ENCODE results near the gene PHPT1. TPM values are rescaled to one million over a fixed set of nuclear protein-coding genes. Genes with fewer than 3 reads are reported as not detected.
"Not testable (repeated sequence)": the region's sequence is repeated elsewhere in the genome, so short reads cannot be mapped to it uniquely, and the experiment has no call there.

Gene PHPT1
- total and polyA plus RNA-seq, 2 experiments from 2014 or later: 101 to 390 TPM

DNA sequence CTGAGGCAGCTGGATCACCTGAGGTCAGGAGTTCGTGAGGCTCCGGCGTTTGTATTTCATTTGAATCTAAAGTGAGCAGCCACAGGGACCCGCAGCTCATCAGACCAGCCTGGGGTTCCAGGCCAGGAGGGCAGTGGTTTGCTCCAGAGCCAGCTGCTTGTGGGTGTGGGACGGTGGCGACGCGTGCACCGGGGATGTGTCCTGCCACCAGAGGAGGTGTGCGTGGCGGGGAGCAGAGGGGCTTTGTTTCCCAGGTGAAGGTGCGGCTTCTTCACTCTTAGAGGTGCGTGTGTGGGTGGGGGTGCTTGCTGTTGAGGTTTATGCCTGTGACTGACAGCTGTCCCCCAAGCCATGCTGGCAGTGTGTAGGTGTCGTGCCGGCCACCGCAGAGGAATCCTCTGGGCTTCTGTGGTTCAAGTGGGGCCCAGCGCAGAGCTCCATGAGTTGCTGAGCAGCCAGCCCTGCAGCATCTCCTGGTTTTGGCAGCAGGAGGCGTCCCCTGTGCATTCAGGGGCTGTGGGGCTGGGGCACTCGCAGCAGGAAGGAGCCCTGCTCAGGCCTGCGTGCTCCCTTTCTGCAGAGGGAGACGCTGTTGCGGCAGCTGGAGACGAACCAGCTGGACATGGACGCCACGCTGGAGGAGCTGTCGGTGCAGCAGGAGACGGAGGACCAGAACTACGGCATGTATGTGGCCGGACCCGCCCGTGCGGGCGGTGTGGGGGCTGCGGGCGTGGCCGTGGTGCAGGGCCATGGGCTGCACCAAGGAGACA, 13.9 kb upstream of the PHPT1 start:
- WGBS (ENCODE audit: low lambda C conversion rate, missing lambda C conversion rate): 93% methylated on average over 36 of the region's 36 CpGs
- TF ChIP-seq, protein P1, sequence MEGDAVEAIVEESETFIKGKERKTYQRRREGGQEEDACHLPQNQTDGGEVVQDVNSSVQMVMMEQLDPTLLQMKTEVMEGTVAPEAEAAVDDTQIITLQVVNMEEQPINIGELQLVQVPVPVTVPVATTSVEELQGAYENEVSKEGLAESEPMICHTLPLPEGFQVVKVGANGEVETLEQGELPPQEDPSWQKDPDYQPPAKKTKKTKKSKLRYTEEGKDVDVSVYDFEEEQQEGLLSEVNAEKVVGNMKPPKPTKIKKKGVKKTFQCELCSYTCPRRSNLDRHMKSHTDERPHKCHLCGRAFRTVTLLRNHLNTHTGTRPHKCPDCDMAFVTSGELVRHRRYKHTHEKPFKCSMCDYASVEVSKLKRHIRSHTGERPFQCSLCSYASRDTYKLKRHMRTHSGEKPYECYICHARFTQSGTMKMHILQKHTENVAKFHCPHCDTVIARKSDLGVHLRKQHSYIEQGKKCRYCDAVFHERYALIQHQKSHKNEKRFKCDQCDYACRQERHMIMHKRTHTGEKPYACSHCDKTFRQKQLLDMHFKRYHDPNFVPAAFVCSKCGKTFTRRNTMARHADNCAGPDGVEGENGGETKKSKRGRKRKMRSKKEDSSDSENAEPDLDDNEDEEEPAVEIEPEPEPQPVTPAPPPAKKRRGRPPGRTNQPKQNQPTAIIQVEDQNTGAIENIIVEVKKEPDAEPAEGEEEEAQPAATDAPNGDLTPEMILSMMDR (IDR thresholded peaks at IDR 0.05; ENCODE audit: poor library complexity): no peak
- TF ChIP-seq EZH2phosphoT487 (IDR thresholded peaks at IDR 0.05; ENCODE audit: low read depth, severe bottlenecking, unreplicated experiment) (no peak), EZH2 (IDR thresholded peaks at IDR 0.05; ENCODE audit: borderline replicate concordance) (no peak)

DNA sequence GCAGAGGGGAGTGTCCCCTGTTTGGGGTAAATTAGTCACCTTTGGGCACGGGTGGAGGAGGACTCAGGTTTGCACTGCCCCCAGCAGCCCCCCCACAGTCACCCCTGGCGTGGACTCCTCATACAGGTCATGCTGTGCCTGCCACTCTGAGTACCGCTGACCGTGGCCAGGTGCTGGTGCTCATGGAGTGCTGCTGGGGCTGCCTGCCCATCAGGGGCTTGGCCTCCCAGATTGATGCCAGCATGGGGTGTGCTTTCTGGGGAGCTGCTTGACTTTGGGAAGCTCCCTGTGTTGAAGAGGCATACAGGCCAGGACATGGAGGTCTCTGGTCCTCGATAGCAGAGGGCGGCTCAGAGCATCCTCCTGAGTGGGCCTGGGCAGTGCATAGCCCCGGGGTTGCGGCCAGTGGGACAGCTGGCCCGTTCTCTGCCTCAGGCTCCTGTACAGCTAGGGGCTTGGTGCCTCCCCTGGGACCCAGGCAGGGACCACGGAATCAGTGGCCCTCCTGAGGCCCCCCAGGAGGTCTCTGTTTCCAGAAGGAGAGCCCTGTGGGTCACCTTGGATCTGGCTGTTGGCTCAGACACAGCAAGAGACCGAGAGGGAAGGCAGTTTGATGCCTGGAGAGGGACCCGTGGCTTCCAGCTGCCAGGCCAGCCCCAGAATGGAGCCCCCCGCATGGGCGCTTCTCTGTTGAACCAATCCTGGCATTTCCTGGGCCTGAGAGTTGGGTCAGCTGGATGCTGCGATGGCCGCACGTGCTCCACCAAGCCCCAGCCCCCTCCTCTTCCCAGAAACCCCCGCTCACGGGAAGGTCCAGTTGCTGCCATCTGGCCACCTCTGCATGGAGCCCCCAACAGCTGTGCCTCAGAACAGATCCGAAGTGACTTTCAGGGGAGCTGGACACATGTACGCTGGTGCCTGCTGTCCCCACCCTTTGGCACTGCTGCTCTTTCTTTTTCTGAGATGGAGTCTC, 13.0 kb upstream of the PHPT1 start:
- Histone ChIP-seq H3K4me2 (no peak overlapping the region), H2AFZ (no peak overlapping the region), H3K9me3 (ENCODE audit: low read depth) (no peaks in the 10 kb centered on the region), H3K36me3 (replicated peaks; ENCODE audit: insufficient read depth, low read depth) (no peaks in the 10 kb centered on the region), H3K79me2 (no peaks in the 10 kb centered on the region), H3K9me2 (replicated peaks; ENCODE audit: insufficient read depth) (no peaks in the 10 kb centered on the region), H3K27ac (no peak overlapping the region), H4K20me1 (ENCODE audit: insufficient read depth, poor library complexity, severe bottlenecking) (peaks cover 5% of the 10 kb centered on the region), H3K4me1 (ENCODE audit: insufficient read depth) (peaks cover 16% of the 10 kb centered on the region), H3K27me3 (no peaks in the 10 kb centered on the region), H3K4me3 (no peak overlapping the region)
- no peak for TF ChIP-seq EZH2 (IDR thresholded peaks at IDR 0.05; ENCODE audit: borderline replicate concordance)
- TF ChIP-seq, protein P1 (IDR thresholded peaks at IDR 0.05; ENCODE audit: poor library complexity): no peak
- WGBS (ENCODE audit: low lambda C conversion rate, missing lambda C conversion rate): 97% methylated on average over 20 of the region's 21 CpGs
- DNase-seq (ENCODE audit: low spot score): no peak

More for the DNA sequence above, 13.9 kb upstream of the PHPT1 start:
- Histone ChIP-seq H3K9me2 (replicated peaks; ENCODE audit: insufficient read depth) (no peaks in the 10 kb centered on the region), H2AFZ (no peak overlapping the region), H3K27ac (no peak overlapping the region), H3K36me3 (replicated peaks; ENCODE audit: insufficient read depth, low read depth) (no peaks in the 10 kb centered on the region), H3K4me2 (no peak overlapping the region), H3K9me3 (ENCODE audit: low read depth) (no peaks in the 10 kb centered on the region), H3K4me1 (ENCODE audit: insufficient read depth) (peaks cover 7% of the 10 kb centered on the region), H3K27me3 (no peaks in the 10 kb centered on the region), H4K20me1 (ENCODE audit: insufficient read depth, poor library complexity, severe bottlenecking) (peaks cover 5% of the 10 kb centered on the region), H3K79me2 (no peaks in the 10 kb centered on the region), H3K4me3 (no peak overlapping the region)
- DNase-seq (ENCODE audit: low spot score): no peak

DNA sequence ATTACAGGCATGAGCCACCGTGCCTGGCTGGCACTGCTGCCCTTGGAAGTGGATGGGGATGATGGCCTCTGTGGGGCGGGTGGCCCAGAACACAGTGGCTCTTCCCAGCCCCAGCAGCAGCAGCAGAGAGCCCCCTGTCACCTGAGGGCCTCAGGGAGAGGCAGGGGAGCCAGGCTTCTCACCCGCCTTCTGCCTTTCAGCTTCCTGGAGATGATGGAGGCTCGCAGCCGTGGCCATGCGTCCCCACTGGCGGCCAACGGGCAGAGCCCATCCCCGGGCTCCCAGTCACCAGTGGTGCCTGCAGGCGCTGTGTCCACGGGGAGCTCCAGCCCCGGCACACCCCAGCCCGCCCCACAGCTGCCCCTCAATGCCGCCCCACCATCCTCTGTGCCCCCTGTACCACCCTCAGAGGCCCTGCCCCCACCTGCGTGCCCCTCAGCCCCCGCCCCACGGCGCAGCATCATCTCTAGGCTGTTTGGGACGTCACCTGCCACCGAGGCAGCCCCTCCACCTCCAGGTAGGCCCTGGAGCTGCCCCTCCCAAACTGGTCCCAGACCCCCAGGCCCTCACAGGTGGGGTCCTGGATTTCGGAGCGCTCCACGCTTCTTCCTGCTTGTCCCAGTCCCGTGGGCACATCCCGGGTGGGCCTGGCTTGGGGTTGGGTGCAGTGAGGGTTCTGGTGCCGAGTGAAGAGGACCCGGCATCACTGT, 11.9 kb upstream of the PHPT1 start:
- TF ChIP-seq, protein P1 (IDR thresholded peaks at IDR 0.05; ENCODE audit: poor library complexity): no peak
- TF ChIP-seq EZH2 (IDR thresholded peaks at IDR 0.05; ENCODE audit: borderline replicate concordance) (no peak), EZH2phosphoT487 (IDR thresholded peaks at IDR 0.05; ENCODE audit: low read depth, severe bottlenecking, unreplicated experiment) (no peak)
- 95% methylated on average over 22 of the region's 27 CpGs for WGBS (ENCODE audit: low lambda C conversion rate, missing lambda C conversion rate)
- H3K36me3 ChIP-seq (replicated peaks; ENCODE audit: insufficient read depth, low read depth): no peaks in the 10 kb centered on the region

DNA sequence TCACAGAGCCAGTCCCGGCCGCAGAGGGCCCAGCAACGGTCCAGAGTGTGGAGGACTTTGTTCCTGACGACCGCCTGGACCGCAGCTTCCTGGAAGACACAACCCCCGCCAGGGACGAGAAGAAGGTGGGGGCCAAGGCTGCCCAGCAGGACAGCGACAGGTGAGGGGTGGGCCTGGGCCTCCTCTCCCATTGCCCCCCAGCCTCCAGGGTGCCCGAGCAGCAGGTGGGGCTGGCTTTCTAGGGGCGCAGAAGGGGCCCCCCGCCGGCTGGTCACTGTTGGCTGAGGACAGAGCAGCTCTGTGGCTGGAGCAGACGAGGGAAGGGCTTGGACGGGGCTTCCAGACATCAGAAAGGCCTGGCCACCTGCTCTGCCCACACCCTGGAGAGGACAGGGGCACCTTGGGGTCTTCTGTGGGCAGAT, 11.3 kb upstream of the PHPT1 start:
- H3K36me3 ChIP-seq (replicated peaks; ENCODE audit: insufficient read depth, low read depth); H3K79me2 ChIP-seq; H3K27me3 ChIP-seq; DNase-seq (ENCODE audit: low spot score); H3K4me3 ChIP-seq; H3K9me2 ChIP-seq (replicated peaks; ENCODE audit: insufficient read depth); H3K4me2 ChIP-seq; H4K20me1 ChIP-seq (ENCODE audit: insufficient read depth, poor library complexity, severe bottlenecking); H3K27ac ChIP-seq; H2AFZ ChIP-seq; H3K9me3 ChIP-seq (ENCODE audit: low read depth): not testable (repeated sequence)
- WGBS (ENCODE audit: low lambda C conversion rate, missing lambda C conversion rate): 74% methylated on average over 12 of the region's 15 CpGs
- H3K4me1 ChIP-seq (ENCODE audit: insufficient read depth): peaks cover 31% of the 10 kb centered on the region

More for the DNA sequence above, 11.9 kb upstream of the PHPT1 start:
- no peaks in the 10 kb centered on the region for H3K79me2 ChIP-seq
- no peak for DNase-seq (ENCODE audit: low spot score)
- H4K20me1 ChIP-seq (ENCODE audit: insufficient read depth, poor library complexity, severe bottlenecking): peaks cover 5% of the 10 kb centered on the region
- no peak overlapping the region for H3K4me2 ChIP-seq
- H3K4me3 ChIP-seq: no peak overlapping the region
- H3K4me1 ChIP-seq (ENCODE audit: insufficient read depth): peaks cover 25% of the 10 kb centered on the region
- no peaks in the 10 kb centered on the region for H3K9me2 ChIP-seq (replicated peaks; ENCODE audit: insufficient read depth)
- H3K27me3 ChIP-seq: no peaks in the 10 kb centered on the region
- H3K27ac ChIP-seq: no peak overlapping the region
- no peaks in the 10 kb centered on the region for H3K9me3 ChIP-seq (ENCODE audit: low read depth)
- no peak overlapping the region for H2AFZ ChIP-seq

Measured in hepatocyte (in vitro differentiated cells).